ENCODE measurements around the gene ARPC2.

Gene ARPC2

DNA sequence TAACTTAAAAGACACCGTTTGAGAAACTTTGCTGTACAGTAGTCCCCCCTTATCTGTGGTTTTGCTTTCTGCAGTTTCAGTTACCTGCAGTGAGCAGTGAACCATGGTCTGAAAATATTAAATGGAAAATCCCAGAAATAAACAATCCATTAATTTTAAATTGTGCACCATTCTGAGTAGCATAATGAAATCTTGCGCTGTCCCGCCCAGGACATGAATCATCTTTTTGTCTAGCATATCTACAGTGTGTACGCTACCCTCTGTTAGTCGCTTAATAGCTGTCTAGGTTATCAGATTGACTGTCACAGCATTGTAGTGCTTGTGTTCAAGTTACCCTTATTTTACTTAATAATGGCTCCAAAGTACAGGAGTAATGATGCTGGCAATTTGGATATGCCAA is 6.1 kb downstream of the ARPC2 start:
- Histone ChIP-seq H3K4me1 (ENCODE audit: control extremely low read depth in 1 of 4, control insufficient read depth in 4 of 4, insufficient read depth in 4 of 4, low read length in 3 of 4) (peaks cover 43 to 59% (median 52%) of the 10 kb centered on the region in 4 experiments), H3K36me3 (ENCODE audit: control insufficient read depth in 4 of 4, insufficient read depth in 4 of 4, low read length in 3 of 4) (peaks cover 4 to 50% (median 26%) of the 10 kb centered on the region in 4 experiments), H3K27ac (ENCODE audit: insufficient read depth in 1 of 2, low read depth in 1 of 2, low read length in 2 of 2, poor library complexity in 1 of 2, severe bottlenecking in 2 of 2) (peak overlapping the region; percentile 20 to 38), H3K27me3 (replicated peaks in 2 of 5; ENCODE audit: control insufficient read depth in 4 of 5, insufficient read depth in 5 of 5, low read length in 4 of 5) (no peaks in the 10 kb centered on the region), H3K4me3 (ENCODE audit: control insufficient read depth in 1 of 7, extremely low read depth in 1 of 7, insufficient read depth in 4 of 7, low read depth in 2 of 7, low read length in 6 of 7) (no peak overlapping the region), H3K9me3 (ENCODE audit: control extremely low read depth in 1 of 5, control insufficient read depth in 4 of 5, insufficient read depth in 2 of 5, low read depth in 1 of 5, low read length in 4 of 5) (no peaks in the 10 kb centered on the region)
- ChIA-PET CTCF (interaction anchor here (6.4 kb wide), 1 partner anchor 9 kb away, joined by 59 read pairs; no protein-coding TSS in a partner anchor), POLR2A (no interaction called here)
- WGBS (ENCODE audit: insufficient coverage), result 96% methylated on average over 3 of the region's 5 CpGs
- DNase-seq, result no peak

DNA sequence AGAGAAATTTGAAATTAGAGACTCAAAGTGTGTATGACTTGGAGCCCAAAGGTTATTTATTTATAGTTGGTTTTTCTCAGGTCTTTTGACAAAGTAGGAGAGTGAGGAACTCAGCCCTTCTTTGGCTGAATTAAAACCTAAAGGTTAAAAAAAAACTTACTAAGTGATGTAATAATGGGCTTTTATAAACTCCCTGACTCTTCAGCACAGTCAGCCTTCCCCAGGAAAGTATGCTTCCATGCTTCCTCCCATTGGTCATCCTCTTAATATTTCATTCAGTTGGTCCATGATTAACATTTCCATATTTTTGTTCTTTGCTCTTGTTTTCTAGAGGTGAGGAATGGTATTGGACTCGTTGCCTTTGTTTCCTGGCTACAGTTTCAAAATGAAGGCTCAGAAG is 7.2 kb downstream of the ARPC2 start:
- no peak for DNase-seq
- Histone ChIP-seq H3K9me3 (ENCODE audit: control extremely low read depth in 1 of 5, control insufficient read depth in 4 of 5, insufficient read depth in 2 of 5, low read depth in 1 of 5, low read length in 4 of 5) (no peaks in the 10 kb centered on the region), H3K4me3 (ENCODE audit: control insufficient read depth in 1 of 7, extremely low read depth in 1 of 7, insufficient read depth in 4 of 7, low read depth in 2 of 7, low read length in 6 of 7) (no peak overlapping the region), H3K27ac (ENCODE audit: insufficient read depth in 1 of 2, low read depth in 1 of 2, low read length in 2 of 2, poor library complexity in 1 of 2, severe bottlenecking in 2 of 2) (no peak overlapping the region), H3K36me3 (ENCODE audit: control insufficient read depth in 4 of 4, insufficient read depth in 4 of 4, low read length in 3 of 4) (peaks cover 4 to 57% (median 31%) of the 10 kb centered on the region in 4 experiments), H3K27me3 (replicated peaks in 2 of 5; ENCODE audit: control insufficient read depth in 4 of 5, insufficient read depth in 5 of 5, low read length in 4 of 5) (no peaks in the 10 kb centered on the region), H3K4me1 (ENCODE audit: control extremely low read depth in 1 of 4, control insufficient read depth in 4 of 4, insufficient read depth in 4 of 4, low read length in 3 of 4) (peaks cover 46 to 57% (median 51%) of the 10 kb centered on the region in 4 experiments)
- CTCF ChIA-PET, result interaction anchor here (0.9 kb wide), 1 partner anchor 181 kb away, joined by 3 read pairs; no protein-coding TSS in a partner anchor
- WGBS (ENCODE audit: insufficient coverage), result 100% methylated on average over 1 of the region's 1 CpG
- POLR2A ChIA-PET, result no interaction called here

DNA sequence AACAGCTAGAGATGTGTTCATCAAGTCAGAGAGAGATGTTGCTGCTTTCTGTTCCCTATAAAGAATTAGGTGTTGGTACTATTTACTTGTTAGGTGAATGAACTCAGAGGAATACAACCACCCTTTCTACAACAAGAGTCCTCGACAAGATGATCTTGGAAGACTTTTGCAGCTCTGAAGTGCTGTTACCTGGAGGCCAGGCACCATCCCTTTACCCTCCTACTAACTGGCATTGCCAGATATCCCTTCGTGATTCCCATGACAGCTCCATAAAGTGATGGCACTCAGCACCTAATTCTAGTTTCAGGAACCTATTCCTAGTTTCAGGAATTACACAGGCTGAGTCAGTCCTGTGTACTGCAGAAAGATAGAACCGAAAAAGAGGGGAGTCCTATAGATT is 9.9 kb downstream of the ARPC2 start:
- CTCF ChIA-PET, result interaction anchor here (0.7 to 1.8 kb wide), 3 partner anchors 22 to 42 kb away, joined by 3 to 4 read pairs (median 4); no protein-coding TSS in a partner anchor
- H3K9me3 ChIP-seq (ENCODE audit: control extremely low read depth in 1 of 5, control insufficient read depth in 4 of 5, insufficient read depth in 2 of 5, low read depth in 1 of 5, low read length in 4 of 5), result no peaks in the 10 kb centered on the region
- H3K36me3 ChIP-seq (ENCODE audit: control insufficient read depth in 4 of 4, insufficient read depth in 4 of 4, low read length in 3 of 4), result peaks cover 12 to 61% (median 44%) of the 10 kb centered on the region in 4 experiments
- H3K4me3 ChIP-seq (ENCODE audit: control insufficient read depth in 1 of 7, extremely low read depth in 1 of 7, insufficient read depth in 4 of 7, low read depth in 2 of 7, low read length in 6 of 7), result no peak overlapping the region
- POLR2A ChIA-PET, result interaction anchor here (0.6 kb wide), 2 partner anchors 11 to 1387 kb away, joined by 3 read pairs; no protein-coding TSS in a partner anchor
- peaks cover 41 to 52% (median 41%) of the 10 kb centered on the region in 4 experiments for H3K4me1 ChIP-seq (ENCODE audit: control extremely low read depth in 1 of 4, control insufficient read depth in 4 of 4, insufficient read depth in 4 of 4, low read length in 3 of 4)
- no peaks in the 10 kb centered on the region for H3K27me3 ChIP-seq (replicated peaks in 2 of 5; ENCODE audit: control insufficient read depth in 4 of 5, insufficient read depth in 5 of 5, low read length in 4 of 5)
- WGBS (ENCODE audit: insufficient coverage), result 86% methylated on average over 1 of the region's 3 CpGs
- no peak for DNase-seq
- peak overlapping the region in 1 of 2 experiments; percentile 50 for H3K27ac ChIP-seq (ENCODE audit: insufficient read depth in 1 of 2, low read depth in 1 of 2, low read length in 2 of 2, poor library complexity in 1 of 2, severe bottlenecking in 2 of 2)

DNA sequence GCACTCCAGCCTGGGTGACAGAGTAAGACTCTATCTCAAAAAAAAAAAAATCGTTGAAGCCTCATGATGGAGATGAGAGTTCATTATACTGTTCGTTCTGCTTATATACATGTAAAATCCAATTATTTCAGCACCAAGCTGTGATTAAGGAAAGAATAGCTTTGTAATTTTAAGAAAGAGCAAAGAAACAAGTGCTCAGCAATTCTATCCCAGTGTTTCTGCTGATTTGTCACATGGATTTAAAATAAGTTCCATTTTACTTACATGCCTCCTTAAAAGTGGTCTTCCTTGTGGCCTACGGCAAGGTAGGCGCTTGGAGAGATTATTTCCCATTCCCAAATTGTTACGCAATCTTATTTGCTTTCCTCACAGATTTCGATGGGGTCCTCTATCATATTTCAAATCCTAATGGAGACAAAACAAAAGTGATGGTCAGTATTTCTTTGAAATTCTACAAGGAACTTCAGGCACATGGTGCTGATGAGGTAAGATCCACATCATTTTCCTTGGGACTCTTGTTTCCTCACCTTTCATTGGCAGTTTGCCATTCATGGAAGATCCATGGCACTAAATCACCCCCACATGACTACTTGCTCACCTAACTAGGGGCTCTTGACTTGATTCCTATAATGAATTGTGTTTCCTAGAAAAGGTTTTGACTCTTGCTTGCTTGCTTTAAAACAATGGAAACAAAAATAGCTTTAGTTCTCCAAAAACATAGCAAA is 11.5 kb downstream of the ARPC2 start:
- POLR2A ChIA-PET, result interaction anchor here (2.4 kb wide), 1 partner anchor 12 kb away, joined by 9 read pairs; the partner anchor contains the start of gene ARPC2
- Histone ChIP-seq H3K4me1 (ENCODE audit: control extremely low read depth in 1 of 4, control insufficient read depth in 4 of 4, insufficient read depth in 4 of 4, low read length in 3 of 4) (peaks cover 30 to 36% (median 32%) of the 10 kb centered on the region in 4 experiments), H3K9me3 (ENCODE audit: control extremely low read depth in 1 of 5, control insufficient read depth in 4 of 5, insufficient read depth in 2 of 5, low read depth in 1 of 5, low read length in 4 of 5) (no peaks in the 10 kb centered on the region), H3K4me3 (ENCODE audit: control insufficient read depth in 1 of 7, extremely low read depth in 1 of 7, insufficient read depth in 4 of 7, low read depth in 2 of 7, low read length in 6 of 7) (peak overlapping the region in 2 of 7 experiments; percentile 22 to 26), H3K27ac (ENCODE audit: insufficient read depth in 1 of 2, low read depth in 1 of 2, low read length in 2 of 2, poor library complexity in 1 of 2, severe bottlenecking in 2 of 2) (peak overlapping the region; percentile 52 to 81), H3K36me3 (ENCODE audit: control insufficient read depth in 4 of 4, insufficient read depth in 4 of 4, low read length in 3 of 4) (peaks cover 13 to 73% (median 52%) of the 10 kb centered on the region in 4 experiments), H3K27me3 (replicated peaks in 2 of 5; ENCODE audit: control insufficient read depth in 4 of 5, insufficient read depth in 5 of 5, low read length in 4 of 5) (no peaks in the 10 kb centered on the region)
- no peak for DNase-seq
- 100% methylated on average over 2 of the region's 6 CpGs for WGBS (ENCODE audit: insufficient coverage)
- CTCF ChIA-PET, result interaction anchor here (0.7 to 7.3 kb wide), 8 partner anchors 8 to 39 kb away, joined by 3 to 59 read pairs (median 4); partner anchors contain the start of gene GPBAR1

DNA sequence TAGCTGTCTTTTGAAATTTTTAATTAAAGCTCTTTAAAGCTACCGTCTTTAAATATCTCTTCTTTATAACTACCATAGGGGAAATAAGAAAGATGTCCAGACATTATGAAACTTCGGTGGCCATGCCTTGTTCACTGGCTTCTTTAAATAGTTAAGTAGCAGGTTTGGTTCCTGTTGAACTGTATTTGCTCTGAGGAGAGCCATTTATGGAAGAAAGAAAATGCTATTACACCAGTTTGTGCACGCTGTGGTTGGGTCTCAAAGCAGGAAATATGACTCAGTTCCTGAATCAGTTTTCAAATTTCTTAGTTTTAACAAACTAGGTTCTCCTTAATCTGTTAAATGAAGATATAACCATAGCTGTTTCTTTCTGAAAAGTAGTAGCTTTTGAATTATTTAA is 12.2 kb downstream of the ARPC2 start:
- peak; percentile 64 to 91 (median 83) for DNase-seq

DNA sequence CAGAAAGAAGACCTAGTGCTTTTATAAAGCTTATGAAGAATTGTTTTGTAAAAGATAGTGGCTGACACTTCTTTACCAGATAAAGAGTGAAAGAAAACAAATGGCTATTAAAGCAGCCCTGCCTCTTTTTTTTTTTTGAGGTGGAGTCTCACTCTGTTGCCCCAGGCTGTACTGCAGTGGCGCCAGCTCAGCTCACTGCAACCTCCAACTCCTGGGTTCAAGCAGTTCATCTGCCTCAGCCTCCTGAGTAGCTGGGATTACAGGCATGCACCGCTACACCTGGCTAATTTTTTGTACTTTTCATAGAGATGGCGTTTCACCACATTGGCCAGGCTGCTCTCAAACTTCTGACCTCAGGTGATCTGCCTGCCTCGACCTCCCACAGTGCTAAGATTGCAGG is 12.9 kb downstream of the ARPC2 start:
- peak overlapping the region; percentile 58 to 81 for H3K27ac ChIP-seq (ENCODE audit: insufficient read depth in 1 of 2, low read depth in 1 of 2, low read length in 2 of 2, poor library complexity in 1 of 2, severe bottlenecking in 2 of 2)
- no peak for DNase-seq
- peaks cover 27 to 32% (median 32%) of the 10 kb centered on the region in 4 experiments for H3K4me1 ChIP-seq (ENCODE audit: control extremely low read depth in 1 of 4, control insufficient read depth in 4 of 4, insufficient read depth in 4 of 4, low read length in 3 of 4)
- H3K4me3 ChIP-seq (ENCODE audit: control insufficient read depth in 1 of 7, extremely low read depth in 1 of 7, insufficient read depth in 4 of 7, low read depth in 2 of 7, low read length in 6 of 7), result peak overlapping the region in 3 of 7 experiments; percentile 13 to 59 (median 26)
- CTCF ChIA-PET, result interaction anchor here (0.7 to 7.3 kb wide), 13 partner anchors 9 to 62 kb away, joined by 3 to 59 read pairs (median 4); no protein-coding TSS in a partner anchor
- peaks cover 11 to 74% (median 56%) of the 10 kb centered on the region in 4 experiments for H3K36me3 ChIP-seq (ENCODE audit: control insufficient read depth in 4 of 4, insufficient read depth in 4 of 4, low read length in 3 of 4)
- no peaks in the 10 kb centered on the region for H3K27me3 ChIP-seq (replicated peaks in 2 of 5; ENCODE audit: control insufficient read depth in 4 of 5, insufficient read depth in 5 of 5, low read length in 4 of 5)
- WGBS (ENCODE audit: insufficient coverage), result 97% methylated on average over 4 of the region's 4 CpGs
- H3K9me3 ChIP-seq (ENCODE audit: control extremely low read depth in 1 of 5, control insufficient read depth in 4 of 5, insufficient read depth in 2 of 5, low read depth in 1 of 5, low read length in 4 of 5), result no peaks in the 10 kb centered on the region
- POLR2A ChIA-PET, result interaction anchor here (0.6 to 2.4 kb wide), 2 partner anchors 13 to 179 kb away, joined by 4 to 9 read pairs; partner anchors contain the start of gene ARPC2

More for the DNA sequence above, 12.2 kb downstream of the ARPC2 start:
- POLR2A ChIA-PET, result interaction anchor here (2.4 kb wide), 1 partner anchor 13 kb away, joined by 9 read pairs; the partner anchor contains the start of gene ARPC2
- H3K9me3 ChIP-seq (ENCODE audit: control extremely low read depth in 1 of 5, control insufficient read depth in 4 of 5, insufficient read depth in 2 of 5, low read depth in 1 of 5, low read length in 4 of 5), result no peaks in the 10 kb centered on the region
- H3K36me3 ChIP-seq (ENCODE audit: control insufficient read depth in 4 of 4, insufficient read depth in 4 of 4, low read length in 3 of 4), result peaks cover 15 to 74% (median 55%) of the 10 kb centered on the region in 4 experiments
- H3K4me3 ChIP-seq (ENCODE audit: control insufficient read depth in 1 of 7, extremely low read depth in 1 of 7, insufficient read depth in 4 of 7, low read depth in 2 of 7, low read length in 6 of 7), result peak overlapping the region in 4 of 7 experiments; percentile 13 to 59 (median 22)
- no peaks in the 10 kb centered on the region for H3K27me3 ChIP-seq (replicated peaks in 2 of 5; ENCODE audit: control insufficient read depth in 4 of 5, insufficient read depth in 5 of 5, low read length in 4 of 5)
- H3K27ac ChIP-seq (ENCODE audit: insufficient read depth in 1 of 2, low read depth in 1 of 2, low read length in 2 of 2, poor library complexity in 1 of 2, severe bottlenecking in 2 of 2), result peak overlapping the region; percentile 58 to 81
- whole genome bisulfite sequencing (ENCODE audit: insufficient coverage), result no CpG with 5 or more reads among the region's 3 CpGs
- H3K4me1 ChIP-seq (ENCODE audit: control extremely low read depth in 1 of 4, control insufficient read depth in 4 of 4, insufficient read depth in 4 of 4, low read length in 3 of 4), result peaks cover 27 to 32% (median 32%) of the 10 kb centered on the region in 4 experiments
- CTCF ChIA-PET, result interaction anchor here (0.7 to 7.3 kb wide), 11 partner anchors 9 to 62 kb away, joined by 3 to 59 read pairs (median 4); no protein-coding TSS in a partner anchor
